ENCODE measurements around the gene KRT28.

DNA sequence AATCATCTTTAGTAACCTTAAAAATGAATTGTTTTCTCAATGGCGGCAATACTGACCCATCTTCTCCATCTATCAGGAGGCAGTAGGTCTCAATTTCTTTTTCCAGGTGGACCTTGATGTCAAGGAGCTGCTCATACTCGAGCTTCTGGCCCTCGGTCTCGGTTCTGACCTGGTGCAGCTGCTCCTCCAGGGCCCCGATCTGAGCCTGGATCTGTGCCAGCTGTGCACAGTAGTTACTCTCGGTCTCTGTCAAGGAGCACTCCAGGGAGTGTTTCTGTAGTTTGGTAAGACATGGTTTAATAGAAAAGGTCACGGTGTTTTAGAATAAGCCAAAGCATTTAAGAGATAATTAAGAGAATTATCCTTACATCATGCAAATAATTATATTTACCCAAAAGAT is 22.3 kb downstream of the KRT28 start:
- no peak for TF ChIP-seq CTCF (IDR thresholded peaks at IDR 0.05)
- no peak for TF ChIP-seq POLR2A (IDR thresholded peaks at IDR 0.05)
- no peak for TF ChIP-seq POLR2AphosphoS5 (IDR thresholded peaks at IDR 0.05)

Data from stomach (tissue), 4 donors.